HT-29 (cell line): ENCODE data around the gene PSTPIP2. TPM values are rescaled to one million over a fixed set of nuclear protein-coding genes. Genes with fewer than 3 reads are reported as not detected.
"Not testable (repeated sequence)": the region's sequence is repeated elsewhere in the genome, so short reads cannot be mapped to it uniquely, and the experiment has no call there.

Source experiments
- DNase-seq: peaks from one replicate; pipeline ENCODE4 v3.0.0-alpha.2; 2015; ENCODE audit warnings: low spot score
- total RNA-seq: library from RNA; depleted of rRNA; stranded (reverse); fragments of >200 nt; shearing (Covaris generic); gene quantifications from 2 replicates; pipeline ENCODE4 v1.2.3, GENCODE V29; 2014

PSTPIP2 gene
- total RNA-seq, 1 experiment from 2014 or later = 0.13 TPM

- no peak for DNase-seq
Observed at GRCh38 chr18:46037512-46038305, 34.4 kb downstream of the PSTPIP2 start.

GRCh38 chr18:46035696-46036680 lies 36.1 kb downstream of the PSTPIP2 start:
- DNase-seq = no peak

- DNase-seq = no peak
Observed at GRCh38 chr18:46034230-46034629, 37.8 kb downstream of the PSTPIP2 start.

DNA sequence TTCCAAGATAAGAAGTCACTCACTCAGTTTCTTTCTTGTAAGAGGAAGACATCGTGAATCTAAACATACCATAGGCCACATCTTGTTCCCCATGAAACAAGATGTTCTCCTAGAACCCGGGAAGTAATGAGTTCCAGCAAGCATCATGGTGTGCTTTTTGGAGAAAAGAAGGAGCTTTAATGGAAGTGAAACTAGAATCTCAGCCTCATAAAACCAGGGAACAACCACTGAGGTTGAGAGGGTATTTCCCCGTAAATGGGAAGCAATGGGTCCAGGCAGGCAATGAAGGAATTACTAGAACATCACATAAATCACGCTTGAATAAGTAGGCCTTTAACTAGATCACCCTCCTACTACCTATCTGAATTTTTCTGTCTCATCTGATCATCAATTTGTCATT lies 40.3 kb downstream of the PSTPIP2 start:
- DNase-seq = no peak

DNA sequence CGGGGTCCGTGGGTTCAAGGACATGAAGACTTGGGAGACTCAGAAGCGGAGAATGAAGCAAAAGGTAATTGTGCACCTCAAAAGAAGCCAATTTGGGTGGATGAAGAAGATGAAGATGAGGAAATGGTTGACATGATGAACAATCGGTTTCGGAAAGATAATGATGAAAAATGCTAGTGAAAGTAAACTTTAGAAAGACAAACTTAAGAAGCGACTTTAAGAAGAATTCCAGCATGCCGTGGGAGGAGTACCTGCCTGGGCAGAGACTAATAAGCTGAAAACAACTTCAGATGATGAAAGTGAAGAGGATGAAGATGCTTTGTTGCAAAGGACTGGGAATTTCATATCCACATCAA lies 43.5 kb downstream of the PSTPIP2 start:
- DNase-seq = no peak

GRCh38 chr18:46019936-46020335 lies 52.1 kb downstream of the PSTPIP2 start:
- no peak for DNase-seq

GRCh38 chr18:46013484-46014189 lies 58.4 kb downstream of the PSTPIP2 start:
- DNase-seq = no peak

- no peak for DNase-seq
Observed at GRCh38 chr18:46010676-46011075, 61.4 kb downstream of the PSTPIP2 start.

GRCh38 chr18:46010050-46010449 lies 62.0 kb downstream of the PSTPIP2 start:
- no peak for DNase-seq

GRCh38 chr18:46009125-46009840 lies 62.8 kb downstream of the PSTPIP2 start:
- no peak for DNase-seq

GRCh38 chr18:46008531-46008930 lies 63.5 kb downstream of the PSTPIP2 start:
- no peak for DNase-seq

- DNase-seq = no peak
Observed at GRCh38 chr18:46007165-46007564, 64.9 kb downstream of the PSTPIP2 start.

- no peak for DNase-seq
Observed at GRCh38 chr18:46002934-46003333, 69.1 kb downstream of the PSTPIP2 start.

GRCh38 chr18:46001892-46002291 lies 70.2 kb downstream of the PSTPIP2 start:
- no peak for DNase-seq

- DNase-seq = no peak
Observed at GRCh38 chr18:46001074-46001473, 71.0 kb downstream of the PSTPIP2 start.

- DNase-seq = no peak
Observed at GRCh38 chr18:45999536-45999935, 72.5 kb downstream of the PSTPIP2 start.

DNA sequence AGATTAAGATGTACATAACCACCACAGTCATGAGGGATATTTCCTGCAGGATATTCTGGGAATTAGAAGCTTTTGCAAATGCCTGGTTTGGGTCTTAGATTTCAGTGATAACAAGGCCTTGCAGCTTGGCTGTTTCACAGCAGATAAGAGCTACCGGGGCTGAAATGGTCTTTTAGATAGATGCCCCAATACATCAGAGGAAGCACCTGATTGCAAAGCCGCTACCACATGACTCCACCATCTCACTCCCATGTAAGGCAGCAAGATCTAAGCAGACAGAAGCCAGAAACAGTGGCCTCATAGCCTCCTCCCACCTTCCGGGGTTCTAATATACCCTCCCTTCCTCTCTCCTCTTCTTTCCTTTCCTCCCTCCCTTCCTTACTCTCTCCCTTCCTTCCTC lies 73.8 kb downstream of the PSTPIP2 start:
- no peak for DNase-seq

GRCh38 chr18:45997700-45998151 lies 74.3 kb downstream of the PSTPIP2 start:
- no peak for DNase-seq

- no peak for DNase-seq
Observed at GRCh38 chr18:45995461-45995860, 76.6 kb downstream of the PSTPIP2 start.

DNA sequence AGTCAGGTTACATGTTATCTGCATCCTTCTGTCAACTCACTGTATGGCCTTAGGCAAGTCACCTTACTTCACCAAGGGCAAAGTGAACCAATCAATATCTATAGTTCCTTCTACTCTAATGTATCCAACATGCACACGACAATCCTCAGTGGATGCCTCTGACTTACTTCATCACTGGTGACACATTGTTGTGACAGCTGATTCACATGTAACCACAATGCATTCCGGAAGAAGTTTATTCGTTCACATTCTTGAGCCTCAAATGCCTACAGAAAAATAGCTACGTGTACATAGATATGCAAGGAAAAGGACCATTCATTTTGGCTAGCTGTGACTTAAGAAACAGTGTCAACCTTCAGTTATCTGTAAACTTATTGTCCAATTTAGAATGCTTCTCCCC lies 78.6 kb downstream of the PSTPIP2 start:
- no peak for DNase-seq

GRCh38 chr18:45992527-45992926 lies 79.5 kb downstream of the PSTPIP2 start:
- not testable (repeated sequence) for DNase-seq
